GM21526 (cell line): ENCODE data around the gene DSCAM.

Experiments
- ATAC-seq: cut with Tn5 transposase; IDR thresholded peaks from one replicate; pipeline ENCODE4 v1.9.1; 2021; ENCODE audit warnings: moderate library complexity; ENCODE audit not compliant: unreplicated experiment, low FRiP score

The DSCAM gene

DNA sequence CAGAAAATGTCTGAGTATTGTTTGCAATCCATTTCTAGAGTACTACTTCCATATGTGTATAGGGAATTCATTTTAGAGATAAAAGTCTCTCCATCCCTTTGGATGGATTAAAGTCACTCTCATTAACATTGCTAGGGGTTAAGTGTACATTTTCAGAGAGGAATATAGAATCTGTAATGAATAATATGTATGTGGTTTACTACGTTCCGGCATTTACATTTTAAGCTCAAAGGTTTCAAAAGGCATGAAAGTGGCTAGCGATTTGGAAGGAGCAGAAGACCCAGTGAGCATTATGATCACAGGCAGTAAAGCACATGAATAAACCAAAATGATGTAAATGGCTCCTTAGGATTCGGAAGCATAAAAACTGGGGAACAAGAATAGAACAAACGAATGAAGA, 123.0 kb downstream of the DSCAM start:
- no peak for ATAC-seq

DNA sequence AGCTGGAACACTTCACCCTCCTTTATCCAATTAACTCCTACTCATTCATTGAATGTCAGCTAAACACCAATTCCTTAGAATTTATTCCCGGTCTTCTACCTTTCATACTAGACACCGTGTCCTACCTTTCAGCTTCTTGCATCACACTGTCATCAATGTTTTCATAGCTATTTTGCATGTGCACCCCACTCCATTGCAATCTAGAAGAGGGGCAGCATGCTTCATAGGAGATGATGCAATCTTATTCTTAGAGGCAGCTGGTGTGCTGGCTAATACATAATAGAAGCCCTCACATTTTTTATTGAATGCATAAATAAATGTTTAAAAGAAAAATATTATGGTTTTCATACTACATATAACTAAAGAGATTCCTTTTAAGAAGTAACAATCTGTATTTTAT, 123.6 kb downstream of the DSCAM start:
- ATAC-seq = no peak

DNA sequence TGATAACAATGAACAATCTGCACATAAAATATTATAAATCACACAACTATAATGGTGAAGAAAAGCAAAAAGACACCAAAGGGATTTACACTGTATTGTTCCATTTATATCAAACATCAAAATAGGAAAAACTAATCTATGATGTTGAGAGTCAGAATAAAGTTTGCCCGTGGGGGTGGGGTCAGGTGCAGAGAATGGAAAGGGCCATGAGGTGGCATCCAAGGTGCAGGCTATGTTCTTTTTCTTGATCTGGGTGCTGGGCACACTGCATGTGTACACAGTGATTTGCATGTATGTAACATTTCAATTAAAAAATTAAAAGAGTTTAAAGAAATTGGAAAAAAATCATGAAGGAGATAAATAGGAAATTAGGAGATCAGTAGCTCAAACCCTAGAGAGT, 127.3 kb downstream of the DSCAM start:
- ATAC-seq = no peak

DNA sequence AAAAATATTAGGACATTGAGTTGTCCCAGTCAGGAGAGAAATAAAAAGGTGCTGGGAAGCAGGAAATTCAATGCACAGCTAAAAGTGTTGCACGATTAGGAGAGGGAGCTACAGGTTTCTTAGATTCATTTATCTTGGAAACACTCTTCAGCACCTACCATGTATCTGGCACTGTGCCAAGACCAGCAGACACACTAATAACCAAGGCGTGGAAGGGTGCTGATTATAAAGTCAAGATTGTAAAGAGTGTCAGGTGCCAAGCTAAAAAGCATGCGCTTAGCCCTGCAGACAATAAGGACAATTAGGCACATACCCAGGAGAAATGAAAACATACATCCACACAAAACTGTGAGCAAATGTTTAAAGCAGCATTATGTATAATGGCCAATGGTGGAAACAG, 129.9 kb downstream of the DSCAM start:
- no peak for ATAC-seq

DNA sequence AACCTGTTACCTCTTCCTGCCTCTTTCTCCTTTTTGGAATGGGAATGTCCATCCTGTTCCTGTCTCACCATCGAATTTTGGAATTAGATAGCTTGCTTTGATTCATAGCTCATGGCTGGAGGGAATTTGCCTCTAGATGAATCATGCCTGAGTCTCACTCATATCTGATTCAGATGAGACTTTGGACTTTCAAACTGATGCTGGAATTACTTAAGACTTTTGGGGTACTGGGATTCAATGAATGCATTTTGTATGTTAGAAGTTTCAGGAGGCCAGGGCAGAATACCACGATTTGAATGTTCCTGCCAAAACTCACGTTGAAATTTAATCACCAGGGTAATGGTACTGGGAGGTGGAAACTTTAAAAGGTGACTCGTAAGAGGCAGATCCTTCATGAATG, 132.4 kb downstream of the DSCAM start:
- no peak for ATAC-seq

DNA sequence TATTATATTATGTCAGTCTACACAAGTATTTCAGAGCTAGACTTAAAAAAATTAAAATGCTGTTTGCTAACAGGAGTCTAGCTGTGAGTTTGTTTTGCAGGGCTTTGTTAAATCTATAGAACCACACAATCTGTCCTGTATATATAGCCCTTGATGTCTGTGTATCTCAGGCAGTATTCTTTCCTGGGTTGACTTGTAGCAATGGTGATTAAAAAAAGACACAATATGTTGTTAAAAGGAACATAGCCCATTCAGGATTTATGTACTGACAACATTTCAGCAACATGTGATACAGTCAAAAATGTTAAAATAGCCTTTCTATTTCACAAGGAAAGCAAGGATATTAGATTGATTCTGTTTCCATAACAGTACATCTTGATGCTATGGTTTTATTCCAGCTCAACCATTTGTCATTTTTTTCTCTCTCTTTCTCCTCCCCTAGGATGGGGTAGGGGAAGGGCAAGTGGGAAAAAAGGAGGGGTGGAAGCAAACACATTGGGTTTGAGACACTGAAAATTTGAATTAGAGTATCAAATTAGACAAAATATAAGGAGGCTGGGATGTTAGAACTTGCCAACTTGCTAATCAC, 139.2 kb downstream of the DSCAM start:
- ATAC-seq = no peak

DNA sequence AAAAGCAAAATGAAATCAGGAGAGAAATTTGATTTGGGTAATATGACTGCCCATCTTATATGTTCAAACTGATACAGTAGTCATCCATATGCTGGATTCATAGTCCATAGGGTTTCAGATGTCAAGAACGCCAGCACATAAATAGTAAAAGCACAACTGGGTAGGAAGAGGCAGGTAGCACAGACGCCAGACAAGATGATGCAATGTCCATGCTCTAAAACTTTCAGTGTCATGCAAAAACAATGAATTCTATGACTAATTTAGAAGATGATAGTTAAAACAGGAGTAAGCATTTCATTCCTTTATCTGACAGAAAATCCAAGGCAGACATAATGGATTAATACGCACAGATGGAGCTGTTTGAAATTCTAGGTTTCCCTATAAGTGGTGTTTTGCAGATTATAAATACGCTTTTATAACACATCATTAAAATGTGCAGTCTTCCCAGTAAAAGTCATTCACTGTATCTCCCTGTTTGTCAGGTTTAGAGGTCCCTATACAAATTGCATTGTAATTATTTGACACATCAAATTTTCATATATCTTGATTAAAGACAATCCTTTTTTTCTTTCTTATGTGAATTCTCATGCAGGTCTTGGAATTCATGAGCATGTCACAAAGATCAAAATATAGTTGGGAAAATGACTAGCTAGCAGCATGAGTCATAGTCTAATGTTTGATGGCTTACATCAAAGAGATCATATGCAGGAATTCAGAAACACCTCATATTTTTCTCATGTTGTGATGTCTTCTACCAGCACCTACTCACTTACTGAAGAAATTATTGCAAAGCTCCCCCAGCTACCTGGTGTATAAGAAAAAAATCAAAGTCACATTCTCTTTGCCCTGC, 139.9 kb downstream of the DSCAM start:
- no peak for ATAC-seq

DNA sequence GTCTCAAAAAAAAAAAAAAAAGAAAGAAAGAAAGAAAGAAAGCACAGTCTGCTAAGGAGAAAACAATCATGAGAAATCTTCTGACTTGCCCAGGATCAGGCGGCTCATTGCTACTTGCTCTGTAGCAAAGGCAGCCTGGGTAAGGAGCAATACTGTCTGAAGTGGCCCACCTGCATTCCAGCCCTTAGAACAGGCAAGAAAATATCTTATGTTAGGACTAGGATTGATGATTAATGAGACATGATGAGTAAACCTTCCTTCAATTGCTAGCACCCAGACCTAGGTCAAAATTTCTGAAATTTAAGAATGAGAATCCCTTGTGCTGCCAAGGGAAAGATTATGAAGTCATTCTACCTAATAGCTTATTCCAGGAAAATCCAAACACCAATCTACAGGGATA, 140.8 kb downstream of the DSCAM start:
- ATAC-seq = no peak

DNA sequence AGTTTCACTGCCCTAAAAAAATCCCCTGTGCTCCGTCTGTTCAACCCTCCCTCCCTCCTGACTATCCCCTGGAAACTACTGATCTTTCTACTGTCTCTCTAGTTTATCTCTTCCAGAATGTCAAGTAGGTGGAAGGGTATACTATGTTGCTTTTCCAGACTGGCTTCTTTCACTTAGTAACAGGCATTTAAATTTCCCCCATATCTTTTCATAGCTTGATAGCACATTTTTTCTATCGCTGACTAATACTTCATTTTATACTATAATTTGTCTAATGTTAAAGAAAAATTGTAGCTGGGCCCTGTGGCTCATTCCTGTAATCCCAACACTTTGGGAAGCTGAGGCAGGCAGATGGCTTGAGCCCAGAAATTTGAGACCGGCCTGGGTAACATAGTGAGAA, 142.8 kb downstream of the DSCAM start:
- ATAC-seq = no peak

DNA sequence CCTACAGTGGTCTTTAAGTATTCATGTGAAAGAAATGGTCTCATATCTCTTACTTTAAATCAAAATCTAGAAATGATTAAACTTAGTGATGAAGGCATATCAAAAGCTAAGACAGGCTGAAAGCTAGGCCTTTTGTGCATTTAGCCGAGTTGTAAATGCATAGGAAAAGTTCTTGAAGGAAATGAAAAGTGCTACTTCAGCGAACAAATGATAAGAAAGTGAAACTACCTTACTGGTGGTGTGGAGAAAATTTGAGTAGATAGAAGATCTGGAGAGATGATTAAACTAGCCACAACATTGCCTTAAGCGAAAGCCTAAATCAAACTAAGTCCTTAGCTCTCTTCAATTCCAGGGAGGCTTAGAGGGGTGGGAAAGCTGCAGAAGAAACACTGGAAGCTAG, 147.6 kb downstream of the DSCAM start:
- no peak for ATAC-seq

DNA sequence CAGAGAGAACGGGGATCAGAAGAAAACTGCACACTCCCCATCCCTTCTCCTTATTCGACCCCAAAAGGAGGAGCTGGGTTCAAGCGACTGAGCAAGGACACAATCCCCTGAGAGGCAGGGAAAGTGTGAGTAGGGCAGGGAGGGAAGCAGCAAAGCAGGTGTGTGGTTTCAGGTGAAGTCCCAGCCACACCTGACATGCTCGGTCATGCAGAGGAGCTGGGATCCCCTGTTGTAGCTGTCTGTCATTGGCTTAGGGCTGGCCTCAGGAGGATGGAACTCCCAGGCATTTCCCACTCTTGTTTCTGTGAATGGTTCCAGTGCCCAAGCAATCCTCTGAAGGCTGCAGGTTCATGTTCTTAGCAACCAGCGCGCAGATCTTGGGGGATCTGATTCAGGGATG, 150.7 kb downstream of the DSCAM start:
- no peak for ATAC-seq

DNA sequence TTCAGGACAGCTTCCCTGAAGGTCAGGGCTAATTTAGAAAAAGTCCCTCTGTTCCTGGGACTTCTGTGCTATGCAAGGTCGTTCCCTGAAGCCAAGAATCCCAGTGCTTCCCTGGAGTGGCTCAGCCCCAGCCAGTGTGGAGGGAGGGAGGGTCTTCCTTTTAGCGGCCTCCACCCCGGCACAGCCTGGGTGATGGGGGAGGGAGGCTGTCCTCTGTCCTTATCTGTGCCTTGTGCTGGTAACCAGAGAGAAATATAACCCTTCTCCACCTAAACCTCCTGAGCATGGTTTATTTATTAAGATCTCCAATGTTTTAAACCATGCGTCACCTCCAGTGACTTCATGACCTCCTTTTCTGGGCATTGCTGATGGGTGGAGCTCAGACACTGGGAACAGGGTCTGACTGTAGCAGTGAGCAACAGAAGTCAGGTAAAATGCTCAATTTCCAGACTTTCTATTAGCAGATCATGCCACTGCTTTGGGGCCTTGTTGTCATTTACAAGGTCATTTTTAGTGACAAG, 157.1 kb downstream of the DSCAM start:
- ATAC-seq = no peak

DNA sequence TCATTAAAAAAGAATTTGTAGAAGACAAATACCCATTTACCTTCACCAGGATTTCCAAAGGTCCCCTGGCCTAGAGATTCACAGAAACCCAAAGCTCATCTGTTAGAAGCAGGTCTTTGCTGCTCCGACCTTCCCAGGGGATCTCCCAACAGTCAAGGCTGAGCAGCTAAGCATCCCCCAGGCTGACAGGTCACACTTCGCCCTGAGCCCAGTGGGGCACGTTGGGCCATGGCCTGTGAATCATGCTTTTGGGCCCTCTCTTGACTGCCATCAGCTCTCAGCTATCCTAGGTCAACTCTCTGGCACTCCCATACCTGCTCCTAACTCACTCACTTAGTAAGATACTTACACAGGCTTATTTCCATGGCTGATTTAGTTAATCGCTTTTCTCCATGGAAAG, 157.7 kb downstream of the DSCAM start:
- ATAC-seq = no peak

DNA sequence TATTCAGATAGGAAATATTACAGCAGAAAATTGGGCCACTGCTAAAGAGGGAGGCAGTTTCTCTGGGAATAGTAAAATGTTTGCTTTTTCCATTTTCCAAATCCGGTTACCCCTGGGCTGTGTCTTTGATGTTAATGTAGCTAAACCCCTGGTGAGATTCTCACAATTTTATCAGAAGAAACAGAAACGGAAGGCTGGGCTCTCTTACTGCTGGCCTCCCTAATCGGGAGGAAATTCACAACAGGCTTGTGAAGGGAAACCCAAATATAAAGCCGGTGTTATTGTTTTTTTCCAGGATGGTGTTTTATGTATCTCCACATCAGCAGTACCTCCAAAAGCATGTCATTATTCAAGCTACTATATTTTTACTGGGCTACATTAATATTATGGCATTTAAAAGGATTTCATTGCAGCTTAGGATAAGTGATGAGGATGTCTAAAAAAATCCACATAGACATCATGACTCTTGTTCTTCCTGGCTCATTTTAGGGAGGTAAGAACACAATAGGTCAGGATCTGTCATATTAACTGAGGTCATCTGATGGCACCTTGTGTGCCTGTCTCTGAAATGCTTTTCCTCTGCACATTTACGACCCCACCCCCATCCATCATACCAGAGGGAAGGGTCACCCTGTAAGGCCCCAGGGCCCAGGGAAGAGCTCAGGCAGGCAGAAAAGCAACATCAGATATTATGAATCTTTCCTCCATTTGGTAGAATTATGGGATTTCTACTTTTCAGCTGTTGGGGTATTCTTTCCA, 158.7 kb downstream of the DSCAM start:
- ATAC-seq = no peak

DNA sequence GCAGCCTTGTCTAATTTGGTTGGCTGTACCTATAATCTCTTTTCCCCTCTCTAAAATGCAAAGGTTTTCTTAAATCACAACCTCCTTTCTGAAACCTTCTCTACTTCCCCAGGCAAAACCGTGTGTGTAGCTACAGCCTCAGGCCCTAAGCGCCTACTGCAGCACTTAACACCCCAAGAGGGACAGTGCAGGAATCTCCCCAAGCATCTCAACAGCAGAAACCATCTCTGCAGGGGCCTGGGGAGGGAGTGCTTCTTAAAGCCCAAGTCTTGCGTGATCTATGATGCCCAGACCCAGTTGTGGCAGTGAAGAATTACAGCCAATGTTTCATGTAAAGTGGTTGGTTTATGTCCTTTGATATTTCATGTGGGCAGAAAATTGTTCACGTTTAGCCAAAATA, 159.3 kb downstream of the DSCAM start:
- no peak for ATAC-seq

DNA sequence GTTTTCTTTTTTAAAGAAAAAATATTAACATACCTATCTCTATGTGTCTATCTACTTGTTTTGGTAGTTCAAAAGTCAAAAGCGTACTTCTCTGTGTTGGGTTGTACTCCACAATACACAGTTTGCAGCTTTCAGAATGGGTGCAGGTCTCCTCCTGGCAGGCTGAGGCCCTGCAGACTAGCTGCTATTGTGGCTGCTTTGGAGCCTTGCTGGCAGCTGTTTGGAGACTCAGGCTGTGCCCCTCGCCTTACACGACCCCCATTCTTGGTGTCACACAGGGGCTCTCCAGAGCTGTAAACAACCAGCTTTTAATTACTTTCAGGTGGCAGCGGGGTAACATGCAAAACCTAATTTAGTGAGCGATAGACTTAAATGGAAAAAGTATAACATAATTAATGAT, 160.4 kb downstream of the DSCAM start:
- no peak for ATAC-seq

DNA sequence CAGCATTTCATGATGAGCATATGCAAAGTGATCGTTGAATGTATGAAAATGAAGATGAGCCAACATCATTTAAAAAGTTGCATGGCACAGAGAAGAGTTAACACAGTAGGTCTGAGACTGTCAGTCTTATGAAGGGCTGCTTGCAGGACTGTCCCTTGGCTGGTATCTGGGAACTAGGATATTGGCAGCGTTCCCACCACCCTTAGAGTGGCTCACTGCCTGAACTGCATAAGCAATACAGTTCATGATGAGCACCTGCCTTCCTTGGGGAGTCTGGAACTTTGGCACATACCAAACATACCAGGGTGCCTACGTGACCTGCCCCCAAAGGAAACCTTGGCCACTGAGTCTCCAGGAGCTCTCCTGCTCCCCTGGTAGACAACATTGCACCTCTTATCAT, 161.8 kb downstream of the DSCAM start:
- ATAC-seq = no peak

DNA sequence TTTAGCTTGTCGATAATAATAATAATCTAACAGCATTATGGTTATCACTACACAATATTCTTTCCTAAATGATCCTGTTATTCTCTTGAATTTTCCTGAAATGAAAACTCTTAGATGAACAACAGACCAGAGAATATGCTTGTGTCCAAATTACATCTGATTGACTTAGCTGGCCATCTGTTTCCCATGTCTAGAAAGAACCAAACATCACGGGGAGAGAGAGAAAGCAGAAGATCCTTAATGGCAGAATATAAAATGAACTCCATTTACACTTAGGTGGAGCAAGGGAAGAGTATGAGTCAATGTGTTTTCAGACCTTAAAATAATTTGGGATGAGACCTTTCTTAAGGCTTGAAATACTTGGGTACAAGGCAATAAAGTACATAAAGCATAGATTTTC, 162.2 kb downstream of the DSCAM start:
- no peak for ATAC-seq

DNA sequence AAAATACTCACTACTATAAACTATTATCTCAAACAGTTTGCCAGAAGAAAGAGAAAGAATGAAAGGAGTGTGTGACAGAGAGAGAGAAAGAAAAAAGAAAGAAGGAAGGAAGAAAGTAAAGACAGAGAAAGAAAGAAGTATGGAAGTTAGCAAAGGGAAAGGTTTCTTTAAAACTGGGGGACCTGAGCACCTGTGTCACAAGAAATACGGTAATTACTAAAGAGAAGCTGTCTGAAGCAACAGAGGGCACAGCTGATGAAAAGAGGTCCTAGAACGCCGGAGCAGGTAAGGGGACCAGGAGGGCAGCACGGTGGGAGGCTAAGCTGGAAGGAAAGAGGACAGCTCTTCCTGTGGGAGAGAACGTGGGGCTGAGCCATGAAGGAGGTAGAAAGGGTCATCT, 163.6 kb downstream of the DSCAM start:
- no peak for ATAC-seq

DNA sequence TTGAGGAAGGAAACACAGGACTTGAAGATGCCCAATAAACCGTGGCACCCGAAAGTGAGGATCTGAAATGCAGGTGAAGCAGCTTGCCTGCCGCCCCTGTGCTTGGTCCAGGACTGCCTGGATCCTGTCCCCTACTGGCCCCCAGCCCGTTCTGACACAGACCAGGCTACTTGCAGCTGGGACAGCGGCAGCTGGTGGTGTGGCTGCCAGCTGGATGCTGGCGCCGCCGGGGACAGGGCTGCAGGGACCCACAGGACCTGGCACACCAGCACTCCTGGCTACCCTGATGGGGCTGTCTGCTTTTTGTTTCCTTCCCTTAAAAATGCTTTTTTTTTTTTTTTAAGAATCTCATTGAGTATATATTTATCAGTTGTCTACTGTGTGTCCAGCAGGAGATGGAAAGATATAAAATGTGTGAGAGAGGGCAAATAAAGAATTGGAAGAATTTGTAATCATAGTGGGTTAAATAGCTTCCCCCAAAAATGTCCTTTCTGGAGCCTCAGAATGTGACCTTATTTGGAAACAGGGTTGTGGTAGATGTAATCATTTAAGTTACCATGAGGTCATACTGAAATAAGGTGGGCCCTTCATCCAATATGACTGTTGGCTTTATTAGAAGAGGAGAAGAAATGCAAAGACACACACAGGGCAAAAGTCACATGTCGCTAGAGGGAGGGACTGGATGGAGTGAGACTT, 165.6 kb downstream of the DSCAM start:
- ATAC-seq = no peak

DNA sequence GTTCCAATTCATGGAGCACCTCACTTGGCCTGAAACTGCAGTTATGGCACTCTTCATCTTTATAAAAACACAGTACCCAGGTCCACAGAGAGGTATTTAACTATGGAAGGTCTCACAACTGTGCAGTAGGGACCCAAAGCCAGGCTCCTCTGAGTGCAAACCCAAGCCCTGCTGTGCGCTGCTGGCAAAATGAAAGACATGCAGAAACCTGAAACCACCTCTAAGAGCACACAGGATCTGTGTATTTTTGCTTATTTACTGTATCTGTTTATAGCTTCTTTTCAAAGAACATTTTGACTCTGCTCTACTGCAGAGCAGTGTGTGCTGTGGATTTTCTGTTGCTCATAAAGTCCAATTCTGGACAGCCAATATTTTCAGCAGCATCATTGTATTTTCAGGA, 166.6 kb downstream of the DSCAM start:
- no peak for ATAC-seq
